NCI-H460 (cell line): ENCODE measurements around the gene FZR1. TPM values are rescaled to one million over a fixed set of nuclear protein-coding genes. Genes with fewer than 3 reads are reported as not detected.
"Not testable (repeated sequence)": the region's sequence is repeated elsewhere in the genome, so short reads cannot be mapped to it uniquely, and the experiment has no call there.

ENCODE experiments used
- DNase-seq: peaks from one replicate; pipeline ENCODE4 v3.0.0-alpha.2; 2016; ENCODE audit warnings: low read depth; ENCODE audit errors: extremely low read depth
- total RNA-seq: library from RNA; depleted of rRNA; stranded (reverse); fragments of >200 nt; shearing (Covaris generic); gene quantifications from 2 replicates; pipeline ENCODE4 v1.2.3, GENCODE V29; 2014

Gene FZR1
- total RNA-seq, 1 experiment from 2014 or later: 17.6 TPM

GRCh38 chr19:3527238-3527910 is 21.3 kb downstream of the FZR1 start:
- DNase-seq: no peak

GRCh38 chr19:3528080-3528479 is 22.0 kb downstream of the FZR1 start:
- DNase-seq: no peak

- DNase-seq: no peak
These were observed 22.6 kb downstream of the FZR1 start for GRCh38 chr19:3528539-3529211.

- DNase-seq: not testable (repeated sequence)
These were observed 23.2 kb downstream of the FZR1 start for GRCh38 chr19:3529299-3529698.

- DNase-seq: no peak
These were observed 24.3 kb downstream of the FZR1 start for GRCh38 chr19:3530389-3530788.

GRCh38 chr19:3531716-3532115 is 25.6 kb downstream of the FZR1 start:
- DNase-seq: no peak

GRCh38 chr19:3532154-3532786 is 26.2 kb downstream of the FZR1 start:
- DNase-seq: no peak

- DNase-seq: no peak
These were observed 26.9 kb downstream of the FZR1 start for GRCh38 chr19:3533033-3533432.

- no peak for DNase-seq
These were observed 27.6 kb downstream of the FZR1 start for GRCh38 chr19:3533563-3534216.

GRCh38 chr19:3534375-3535234 is 28.5 kb downstream of the FZR1 start:
- no peak for DNase-seq

GRCh38 chr19:3535235-3535535 is 29.1 kb downstream of the FZR1 start:
- no peak for DNase-seq

GRCh38 chr19:3535563-3535965 is 29.5 kb downstream of the FZR1 start:
- DNase-seq: no peak

- no peak for DNase-seq
These were observed 29.9 kb downstream of the FZR1 start for GRCh38 chr19:3535981-3536380.

- DNase-seq: no peak
These were observed 30.5 kb downstream of the FZR1 start for GRCh38 chr19:3536429-3537100.

- DNase-seq: no peak
These were observed 31.0 kb downstream of the FZR1 start for GRCh38 chr19:3537101-3537437.

- DNase-seq: no peak
These were observed 31.5 kb downstream of the FZR1 start for GRCh38 chr19:3537438-3538240.

- no peak for DNase-seq
These were observed 32.3 kb downstream of the FZR1 start for GRCh38 chr19:3538258-3538929.

GRCh38 chr19:3538965-3539755 is 33.0 kb downstream of the FZR1 start, which contains the start of gene TEKTIP1:
Gene TEKTIP1 (plus strand): TSS chr19:3539174. CDS start chr19:3539178, 4 bp downstream.
- no peak for DNase-seq
